NCI-H2227 (cell line): ENCODE results near the gene C11orf68.
A peak's percentile ranks its signal among the peaks of the same experiment; 100 is the strongest.

ENCODE experiments used
- DNase-seq: peaks from one replicate; lab custom pipeline; 2025; ENCODE audit not compliant: unreplicated experiment; lab: John Stamatoyannopoulos, UW

The C11orf68 gene

DNA sequence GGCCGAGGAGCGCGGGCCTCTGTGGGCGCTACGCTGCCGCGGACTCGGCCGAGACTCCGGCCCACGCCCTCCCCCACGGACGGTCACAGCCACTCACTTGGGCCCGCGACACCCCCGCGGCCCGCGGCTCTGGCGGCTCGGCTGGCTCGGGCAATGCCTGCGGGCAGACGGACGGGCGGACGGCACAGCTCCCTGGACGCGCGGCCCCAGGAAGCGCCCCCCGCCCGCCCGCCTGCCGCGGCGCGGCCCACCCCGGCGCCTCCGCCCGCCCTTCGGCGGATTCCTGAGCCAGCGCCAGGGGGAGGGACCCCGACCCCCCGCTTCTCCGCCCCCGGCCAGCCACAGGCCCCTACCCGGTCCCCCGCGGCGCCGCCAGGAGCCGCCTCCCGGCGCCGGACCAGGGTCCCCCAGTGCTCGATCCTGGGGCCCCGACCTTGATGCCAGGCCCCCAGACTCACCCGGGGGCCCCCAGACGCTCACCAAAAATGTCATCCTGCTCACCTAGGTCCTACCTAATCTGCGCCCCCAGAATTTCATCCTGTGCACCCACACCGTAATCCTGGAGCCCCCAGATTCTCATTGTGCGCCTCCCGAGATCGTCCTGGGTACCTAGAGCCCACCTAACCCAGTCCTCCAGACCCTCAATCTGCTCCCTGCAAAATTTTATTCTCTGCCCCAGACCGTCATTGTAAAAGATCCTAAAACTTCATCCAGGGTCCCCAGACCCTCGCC lies 46.1 kb downstream of the C11orf68 start, which contains the start of gene EFEMP2:
Gene EFEMP2 (minus strand): TSS at position 215 of the 732 bp plus-strand sequence. CDS start 446 bp downstream, outside the sequence.
- DNase-seq, result peak; percentile 46

- DNase-seq, result no peak
These were observed 46.9 kb downstream of the C11orf68 start for GRCh38 chr11:65871811-65872548.

GRCh38 chr11:65870706-65871681 lies 47.9 kb downstream of the C11orf68 start:
- no peak for DNase-seq

- no peak for DNase-seq
These were observed 48.6 kb downstream of the C11orf68 start for GRCh38 chr11:65870307-65870658.

GRCh38 chr11:65869643-65870306 lies 49.1 kb downstream of the C11orf68 start:
- DNase-seq, result no peak

- no peak for DNase-seq
These were observed 50.0 kb downstream of the C11orf68 start for GRCh38 chr11:65868907-65869306.

- peak; percentile 37 for DNase-seq
These were observed 50.7 kb downstream of the C11orf68 start for GRCh38 chr11:65868076-65868667.

DNA sequence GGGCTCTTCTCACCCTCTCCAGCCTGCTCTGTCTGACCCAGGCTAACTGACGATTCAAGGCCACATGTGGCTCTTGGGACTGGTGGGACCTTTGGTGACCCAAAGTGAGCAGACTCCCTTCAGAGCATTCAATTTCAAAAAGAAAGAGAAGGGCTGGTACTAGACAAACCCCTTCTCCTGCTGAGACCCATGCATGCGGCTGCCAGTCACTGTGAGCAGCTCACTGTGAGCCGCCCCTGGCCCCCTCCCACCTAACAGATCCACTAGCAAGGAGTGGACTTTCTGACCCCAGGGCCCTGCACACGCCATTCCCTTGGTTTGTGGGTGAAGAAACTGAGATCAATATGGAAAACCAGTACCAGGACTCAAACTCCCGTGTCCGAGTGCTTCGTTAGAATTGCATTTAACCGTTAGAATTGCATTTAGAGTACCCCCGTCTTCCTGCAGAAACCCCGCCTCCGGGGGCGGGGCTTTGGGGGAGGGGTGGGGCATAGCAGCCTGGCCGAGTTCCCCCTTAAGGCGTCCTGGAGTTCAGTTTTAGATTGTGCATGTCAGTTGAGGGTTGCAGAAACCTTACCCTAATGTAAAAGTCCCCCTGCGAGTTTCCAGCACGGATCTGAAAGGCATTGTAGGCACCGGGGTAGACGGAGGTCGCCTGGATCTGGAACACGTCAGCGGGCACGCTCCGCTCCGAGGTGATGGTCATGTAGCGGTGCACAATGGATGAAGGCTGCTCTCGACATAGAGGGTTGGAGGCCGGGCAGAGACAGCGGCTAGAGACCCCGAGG lies 51.4 kb downstream of the C11orf68 start:
- no peak for DNase-seq
